ENCODE measurements around the gene SPACA6. TPM values are rescaled to one million over a fixed set of nuclear protein-coding genes. Genes with fewer than 3 reads are reported as not detected.
"Not testable (repeated sequence)": the region's sequence is repeated elsewhere in the genome, so short reads cannot be mapped to it uniquely, and the experiment has no call there.

The SPACA6 gene
- 10 to 100 TPM in 1 of 2 donors, 1 to 10 TPM in 1; 9.3 to 13.7 TPM for total RNA-seq

DNA sequence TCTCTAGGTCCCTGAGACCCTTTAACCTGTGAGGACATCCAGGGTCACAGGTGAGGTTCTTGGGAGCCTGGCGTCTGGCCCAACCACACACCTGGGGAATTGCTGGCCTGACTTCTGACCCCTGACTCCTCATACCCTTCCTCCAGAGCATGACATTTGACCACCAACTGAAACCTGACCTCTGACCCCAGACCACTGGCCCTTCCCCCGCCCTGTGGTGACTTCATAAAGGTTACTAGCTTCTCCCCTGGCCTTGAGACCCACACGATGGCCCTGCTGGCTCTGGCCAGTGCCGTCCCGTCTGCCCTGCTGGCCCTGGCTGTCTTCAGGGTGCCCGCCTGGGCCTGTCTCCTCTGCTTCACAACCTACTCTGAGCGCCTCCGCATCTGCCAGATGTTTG lies at the start of gene SPACA6:
Gene SPACA6, plus strand, starts transcription at position 71 of the 400 bp plus-strand sequence. Its CDS starts 197 bp downstream, at position 268.
- DNase-seq (ENCODE audit: low spot score in 2 of 2) (no peak), ATAC-seq (no peak)
- Mint-ChIP-seq H3K27ac (peak within 1 kb of the TSS in 1 of 2 donors; percentile 50), H3K36me3 (no peaks in the 10 kb centered on the region), H3K9me3 (no peaks in the 10 kb centered on the region)

DNA sequence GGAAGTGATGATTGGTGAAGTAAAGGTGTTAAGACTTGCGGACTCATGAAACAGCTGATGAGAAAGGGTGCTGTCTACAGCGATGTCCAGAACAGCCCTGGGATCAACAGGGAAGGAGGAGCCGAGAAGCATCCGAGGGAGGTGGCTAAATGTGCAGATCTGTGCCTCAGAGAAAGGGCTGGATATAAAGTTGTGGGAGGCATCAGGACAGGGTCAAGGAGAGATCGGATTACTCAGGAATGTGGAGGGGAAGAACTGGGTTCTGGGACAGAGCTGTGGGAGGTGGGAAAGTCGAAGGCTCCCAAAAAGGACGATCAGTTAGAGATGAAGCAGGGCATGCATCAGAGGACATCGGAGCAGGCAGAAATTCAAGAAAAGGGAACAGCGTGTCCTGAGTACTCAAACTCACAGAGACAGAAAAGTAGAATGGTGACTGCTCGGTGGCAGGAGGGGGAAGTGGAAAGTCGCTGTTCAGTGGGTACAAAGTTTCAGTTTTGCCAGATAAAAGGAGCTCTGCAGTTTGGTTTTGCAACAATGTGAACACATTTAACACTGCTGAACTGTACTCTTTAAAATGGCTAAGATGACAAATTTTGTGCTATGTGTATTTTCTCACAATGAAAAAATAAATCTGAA lies 48.4 kb upstream of the SPACA6 start:
- Mint-ChIP-seq H3K36me3 (no peaks in the 10 kb centered on the region), H3K9me3 (no peaks in the 10 kb centered on the region), H3K27ac (peak overlapping the region in 1 of 2 donors; percentile 16)
- no peak for ATAC-seq
- DNase-seq (ENCODE audit: low spot score in 2 of 2), result no peak

GRCh38 chr19:51646730-51647129 lies 46.4 kb upstream of the SPACA6 start, which contains the start of gene SIGLEC14:
Gene SIGLEC14 (minus strand): TSS chr19:51646825. CDS start chr19:51646759, 66 bp downstream.
- not testable (repeated sequence) for DNase-seq (ENCODE audit: low spot score in 2 of 2); H3K36me3 Mint-ChIP-seq; ATAC-seq; H3K27ac Mint-ChIP-seq; H3K9me3 Mint-ChIP-seq

DNA sequence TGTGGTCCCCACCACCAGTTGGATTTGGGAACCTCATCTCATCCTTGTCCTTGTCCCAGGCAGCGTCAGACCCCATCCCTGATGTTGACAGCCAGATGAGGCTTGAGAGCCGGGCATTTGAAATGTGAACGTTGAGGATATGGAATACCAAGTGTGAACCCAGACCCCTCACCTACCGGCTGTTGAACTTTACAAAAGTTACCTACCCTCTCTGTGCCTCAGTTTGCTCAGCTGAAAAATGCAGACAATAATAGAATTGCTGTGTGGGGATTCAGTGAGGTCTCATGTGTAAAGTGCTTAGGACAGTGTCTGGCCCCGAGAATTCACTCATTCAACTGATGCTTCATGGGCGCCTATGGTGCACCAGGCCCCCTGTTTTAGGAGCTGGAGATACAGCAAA lies 45.8 kb upstream of the SPACA6 start:
- Mint-ChIP-seq H3K9me3 (no peaks in the 10 kb centered on the region), H3K36me3 (no peaks in the 10 kb centered on the region), H3K27ac (no peak overlapping the region)
- no peak for ATAC-seq
- no peak for DNase-seq (ENCODE audit: low spot score in 2 of 2)

GRCh38 chr19:51651216-51651846 lies 41.8 kb upstream of the SPACA6 start:
- DNase-seq (ENCODE audit: low spot score in 2 of 2), result no peak
- H3K9me3 Mint-ChIP-seq, result no peaks in the 10 kb centered on the region
- no peaks in the 10 kb centered on the region for H3K36me3 Mint-ChIP-seq
- no peak overlapping the region for H3K27ac Mint-ChIP-seq
- no peak for ATAC-seq

DNA sequence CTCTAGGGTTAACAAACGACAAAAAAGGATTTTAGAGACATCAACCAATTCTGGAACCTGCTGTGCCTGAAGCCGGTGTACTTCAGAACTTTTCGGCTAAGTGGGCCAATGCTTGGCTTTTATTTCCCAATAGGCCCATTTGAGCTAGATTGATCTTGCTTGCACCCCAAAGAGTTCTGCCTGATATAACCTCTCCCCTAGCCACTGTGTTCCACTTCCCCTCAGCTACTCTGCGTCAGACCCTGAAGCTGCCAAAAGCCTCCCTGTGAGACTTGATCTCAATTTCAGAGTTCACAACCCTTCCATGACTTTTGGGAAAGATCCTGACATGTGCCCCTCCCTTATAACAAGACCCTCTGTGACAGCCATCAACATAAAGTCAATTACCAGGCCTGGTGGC lies 40.9 kb upstream of the SPACA6 start:
- Mint-ChIP-seq H3K27ac (no peak overlapping the region), H3K9me3 (no peaks in the 10 kb centered on the region), H3K36me3 (no peaks in the 10 kb centered on the region)
- no peak for DNase-seq (ENCODE audit: low spot score in 2 of 2)
- ATAC-seq, result no peak

DNA sequence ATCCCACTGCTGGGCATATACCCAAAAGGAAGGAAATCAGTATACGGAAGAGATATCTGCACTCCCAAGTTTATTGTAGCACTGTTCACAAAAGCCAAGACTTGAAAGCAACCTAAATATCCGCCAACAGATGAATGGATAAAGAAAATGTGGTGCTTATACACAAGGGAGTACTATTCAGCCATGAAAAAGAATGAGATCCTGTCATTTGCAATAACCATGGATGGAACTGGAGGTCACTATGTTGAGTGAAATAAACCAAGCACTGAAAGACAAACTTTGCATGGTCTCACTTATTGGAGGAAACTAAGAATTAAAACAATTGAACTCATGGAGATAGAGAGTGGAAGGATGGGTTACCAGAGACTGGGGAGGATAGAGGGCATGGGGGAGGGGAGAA lies 40.0 kb upstream of the SPACA6 start:
- no peaks in the 10 kb centered on the region for H3K36me3 Mint-ChIP-seq
- H3K9me3 Mint-ChIP-seq, result no peaks in the 10 kb centered on the region
- ATAC-seq (no peak), DNase-seq (ENCODE audit: low spot score in 2 of 2) (no peak)
- H3K27ac Mint-ChIP-seq, result no peak overlapping the region

DNA sequence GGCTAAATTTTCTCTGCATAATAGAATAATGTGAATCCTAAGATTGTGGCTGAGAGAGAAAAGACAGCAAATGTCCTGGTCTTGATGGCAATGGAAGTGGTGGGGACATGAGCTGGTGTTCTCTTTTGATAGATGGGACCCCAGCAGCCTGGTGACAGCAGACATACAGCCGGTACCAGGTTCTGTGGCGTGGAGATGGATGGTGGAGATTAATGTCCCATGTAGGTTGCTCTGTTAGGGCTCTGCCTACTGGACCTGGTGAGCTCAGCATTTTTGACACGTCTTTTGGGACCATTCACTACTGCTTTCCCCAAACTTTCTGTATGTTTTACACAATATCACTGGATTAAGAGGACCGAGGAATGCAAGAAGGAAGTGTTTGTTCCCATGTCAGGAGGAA lies 38.3 kb upstream of the SPACA6 start:
- no peak for DNase-seq (ENCODE audit: low spot score in 2 of 2)
- H3K36me3 Mint-ChIP-seq, result no peaks in the 10 kb centered on the region
- no peak overlapping the region for H3K27ac Mint-ChIP-seq
- no peaks in the 10 kb centered on the region for H3K9me3 Mint-ChIP-seq
- ATAC-seq, result no peak

- ATAC-seq (peak; percentile 55 to 56), DNase-seq (ENCODE audit: low spot score in 2 of 2) (peak in 1 of 2 donors; percentile 63)
- H3K27ac Mint-ChIP-seq, result no peak overlapping the region
- no peaks in the 10 kb centered on the region for H3K9me3 Mint-ChIP-seq
- no peaks in the 10 kb centered on the region for H3K36me3 Mint-ChIP-seq
Measured at GRCh38 chr19:51660975-51661600, 32.0 kb upstream of the SPACA6 start.

GRCh38 chr19:51663650-51664049 lies 29.5 kb upstream of the SPACA6 start:
- Mint-ChIP-seq H3K9me3 (no peaks in the 10 kb centered on the region), H3K27ac (no peak overlapping the region), H3K36me3 (no peaks in the 10 kb centered on the region)
- ATAC-seq (no peak), DNase-seq (ENCODE audit: low spot score in 2 of 2) (no peak)

GRCh38 chr19:51664131-51664530 lies 29.0 kb upstream of the SPACA6 start:
- no peak for DNase-seq (ENCODE audit: low spot score in 2 of 2)
- no peak for ATAC-seq
- Mint-ChIP-seq H3K36me3 (no peaks in the 10 kb centered on the region), H3K9me3 (no peaks in the 10 kb centered on the region), H3K27ac (no peak overlapping the region)

DNA sequence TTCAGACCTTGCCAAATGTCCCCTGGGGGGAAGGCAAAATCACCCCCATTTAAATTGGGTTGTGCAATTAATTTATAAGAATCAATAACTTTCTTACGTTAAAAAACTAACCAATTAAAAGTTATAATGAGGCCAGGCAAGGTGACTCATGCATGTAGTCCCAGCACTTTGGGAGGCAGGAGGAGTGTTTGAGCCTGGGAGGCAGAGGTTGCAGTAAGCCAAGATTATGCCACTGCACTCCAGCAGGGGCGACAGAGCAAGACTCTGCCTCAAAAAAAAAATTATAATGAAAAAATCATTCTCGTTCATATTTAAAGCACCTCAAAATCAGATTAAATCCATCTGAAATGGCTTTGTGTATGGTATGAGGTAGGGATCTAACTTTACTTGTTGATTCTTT lies 28.1 kb upstream of the SPACA6 start:
- no peaks in the 10 kb centered on the region for H3K36me3 Mint-ChIP-seq
- no peaks in the 10 kb centered on the region for H3K9me3 Mint-ChIP-seq
- DNase-seq (ENCODE audit: low spot score in 2 of 2), result no peak
- no peak overlapping the region for H3K27ac Mint-ChIP-seq
- no peak for ATAC-seq

GRCh38 chr19:51668216-51668615 lies 24.9 kb upstream of the SPACA6 start:
- Mint-ChIP-seq H3K27ac (no peak overlapping the region), H3K9me3 (no peaks in the 10 kb centered on the region), H3K36me3 (no peaks in the 10 kb centered on the region)
- DNase-seq (ENCODE audit: low spot score in 2 of 2) (no peak), ATAC-seq (no peak)

GRCh38 chr19:51675911-51676565 lies 17.1 kb upstream of the SPACA6 start:
- H3K9me3 Mint-ChIP-seq, result peaks cover 10% of the 10 kb centered on the region in 2 donors
- not testable (repeated sequence) for ATAC-seq; DNase-seq (ENCODE audit: low spot score in 2 of 2)
- peak overlapping the region; percentile 57 to 84 for H3K27ac Mint-ChIP-seq
- peaks cover 7 to 11% of the 10 kb centered on the region in 2 donors for H3K36me3 Mint-ChIP-seq

GRCh38 chr19:51676566-51677083 lies 16.5 kb upstream of the SPACA6 start:
- peak overlapping the region; percentile 57 to 84 for H3K27ac Mint-ChIP-seq
- peak in 1 of 2 donors; percentile 41 for DNase-seq (ENCODE audit: low spot score in 2 of 2)
- peak; percentile 92 to 94 for ATAC-seq
- peaks cover 10% of the 10 kb centered on the region in 2 donors for H3K9me3 Mint-ChIP-seq
- H3K36me3 Mint-ChIP-seq, result peaks cover 7 to 14% of the 10 kb centered on the region in 2 donors

GRCh38 chr19:51680474-51680873 lies 12.7 kb upstream of the SPACA6 start:
- no peak for ATAC-seq
- H3K36me3 Mint-ChIP-seq, result peaks cover 14 to 21% of the 10 kb centered on the region in 2 donors

More at GRCh38 chr19:51680474-51680873, 12.7 kb upstream of the SPACA6 start:
- H3K9me3 Mint-ChIP-seq, result peaks cover 17 to 18% of the 10 kb centered on the region in 2 donors
- DNase-seq (ENCODE audit: low spot score in 2 of 2), result no peak
- no peak overlapping the region for H3K27ac Mint-ChIP-seq

Data from activated naive CD4-positive, alpha-beta T cell treated with anti-CD3 and anti-CD28 coated beads, Interleukin-2, amount 50 U/mL, for 72 hours (primary cell).